GM12878 (cell line): Measurements from ENCODE around the gene ASS1. TPM values are rescaled to one million over a fixed set of nuclear protein-coding genes. Genes with fewer than 3 reads are reported as not detected.

Source experiments
- ATAC-seq: fragments of 200-7000 bp; cut with Tn5 transposase; 3 replicates; pipeline ENCODE4 v1.9.1; 2020; ENCODE audit warnings: mild to moderate bottlenecking, moderate library complexity
- BruUV-seq: library from RNA; stranded (reverse); fragments of 400-500 nt; replicated peaks from 2 replicates; lab custom pipeline; 2021; lab: Mats Ljungman, UMichigan
- CTCF ChIA-PET: fragments of 300-600 bp; sonication (Branson Sonifier 250); formaldehyde crosslinking; extraction: SDS; loops from one replicate; lab custom pipeline; 2021; ENCODE audit warnings: inconsistent platforms; lab: Yijun Ruan, JAX
- POLR2A ChIA-PET: fragments of 350-600 bp; formaldehyde crosslinking; extraction: SDS; loops from one replicate; lab custom pipeline; 2021; ENCODE audit warnings: inconsistent platforms; lab: Charles Lee
- RAD21 ChIA-PET: fragments of 300-600 bp; sonication (Branson Sonifier 250); formaldehyde crosslinking; loops from one replicate; lab custom pipeline; 2023; ENCODE audit warnings: antibody characterized with exemption; ENCODE audit not compliant: unreplicated experiment; lab: Charles Lee
- SMC1A ChIA-PET: fragments of 300-600 bp; sonication (Branson Sonifier 250); formaldehyde crosslinking; loops from one replicate; lab custom pipeline; 2023; ENCODE audit not compliant: unreplicated experiment, uncharacterized antibody; lab: Charles Lee
- DNase-seq: peaks from one replicate; pipeline ENCODE4 v3.0.0-alpha.2; 2011; ENCODE audit warnings: low read depth, low spot score
- FAIRE-seq: peaks from 3 replicates; lab custom pipeline; 2011; peaks lifted over from hg19 to GRCh38; lab: Jason Lieb, UNC
- H2AFZ ChIP-seq: 2 replicates; pipeline ENCODE4 v1.6.0; 2011; ENCODE audit warnings: low read depth, low read length, control low read depth; ENCODE audit not compliant: control insufficient read depth
- H3K27ac ChIP-seq: 2 replicates; pipeline ENCODE4 v1.5.1; 2011; ENCODE audit warnings: control low read depth; ENCODE audit not compliant: control insufficient read depth, insufficient read depth
- H3K27me3 ChIP-seq, 2 experiments: replicated peaks in 1 of 2; 2 replicates each; pipeline versions ENCODE4 v1.6.0 to v1.6.1; 2011; ENCODE audit warnings: low read length in 1 of 2; ENCODE audit not compliant: control insufficient read depth in 2 of 2, insufficient read depth in 2 of 2
- H3K36me3 ChIP-seq, 2 experiments: 2 replicates each; pipeline ENCODE4 v1.5.1; 2011; ENCODE audit warnings: low read length in 1 of 2; ENCODE audit not compliant: control insufficient read depth in 2 of 2, insufficient read depth in 2 of 2
- H3K4me1 ChIP-seq: 2 replicates; pipeline ENCODE4 v1.6.1; 2011; ENCODE audit warnings: mild to moderate bottlenecking, low read length, moderate library complexity, mixed read lengths; ENCODE audit not compliant: control insufficient read depth, insufficient read depth
- H3K4me2 ChIP-seq: 2 replicates; pipeline ENCODE4 v1.6.0; 2011; ENCODE audit warnings: control low read depth; ENCODE audit not compliant: control insufficient read depth, insufficient read depth
- H3K4me3 ChIP-seq: fragments of 200-600 bp; sonication (generic); 2 replicates; pipeline ENCODE4 v1.5.1; 2016
- H3K79me2 ChIP-seq: 2 replicates; pipeline ENCODE4 v1.6.0; 2011; ENCODE audit warnings: low read length; ENCODE audit not compliant: control insufficient read depth, insufficient read depth
- H3K9ac ChIP-seq: 2 replicates; pipeline ENCODE4 v1.8.0; 2011; ENCODE audit warnings: low read length, control low read depth, mixed read lengths; ENCODE audit not compliant: control insufficient read depth, insufficient read depth
- H3K9me3 ChIP-seq: replicated peaks from 3 replicates; pipeline ENCODE4 v1.5.1; 2011; ENCODE audit warnings: mild to moderate bottlenecking, low read length; ENCODE audit not compliant: control insufficient read depth, insufficient read depth
- H4K20me1 ChIP-seq: 2 replicates; pipeline ENCODE4 v1.6.0; 2011; ENCODE audit not compliant: control insufficient read depth, insufficient read depth
- DPF2 ChIP-seq: fragments of 450-650 bp; IDR thresholded peaks from 2 replicates; pipeline ENCODE4 v1.6.1; 2017; ENCODE audit warnings: mild to moderate bottlenecking
- E2F4 ChIP-seq: IDR thresholded peaks from 2 replicates; pipeline ENCODE4 v1.6.1; 2012; ENCODE audit warnings: low read depth, low read length, improper control_type of control experiment
- ESRRA ChIP-seq: IDR thresholded peaks from 2 replicates; pipeline ENCODE4 v1.6.1; 2012; ENCODE audit warnings: mild to moderate bottlenecking, low read length, improper control_type of control experiment
- HDAC2 ChIP-seq: fragments of 200-600 bp; sonication (generic); IDR thresholded peaks from 2 replicates; pipeline ENCODE4 v1.6.1; 2017
- IKZF2 ChIP-seq, 2 experiments: fragments of 450-650 bp; IDR thresholded peaks; 2 replicates each; pipeline ENCODE4 v1.6.1; 2017; ENCODE audit warnings: mild to moderate bottlenecking in 2 of 2, moderate library complexity in 2 of 2
- MEF2B ChIP-seq: fragments of 450-650 bp; IDR thresholded peaks from 2 replicates; pipeline ENCODE4 v1.6.1; 2018; ENCODE audit warnings: mild to moderate bottlenecking, moderate library complexity; ENCODE audit not compliant: partially characterized antibody, poor library complexity, severe bottlenecking
- MYB ChIP-seq: fragments of 150-350 bp; IDR thresholded peaks from 2 replicates; pipeline ENCODE4 v1.6.1; 2014; ENCODE audit warnings: mild to moderate bottlenecking, low read depth, low read length, borderline replicate concordance
- NFYA ChIP-seq: IDR thresholded peaks from 2 replicates; pipeline ENCODE4 v1.6.1; 2011; ENCODE audit warnings: low read depth, mild to moderate bottlenecking, low read length, improper control_type of control experiment, borderline replicate concordance
- NR2F1 ChIP-seq: fragments of 450-650 bp; conservative IDR thresholded peaks from 2 replicates; pipeline ENCODE4 v1.6.1; 2017; ENCODE audit warnings: mild to moderate bottlenecking
- PKNOX1 ChIP-seq: fragments of 450-650 bp; IDR thresholded peaks from 2 replicates; pipeline ENCODE4 v1.6.1; 2016; ENCODE audit warnings: mild to moderate bottlenecking
- POLR2AphosphoS2 ChIP-seq: IDR thresholded peaks from 2 replicates; pipeline ENCODE4 v1.6.1; 2011; ENCODE audit warnings: low read depth, mild to moderate bottlenecking, low read length, improper control_type of control experiment, moderate library complexity
- WGBS: methylation state at CpG from one replicate; pipeline ENCODE4 v1.1.6; 2016; ENCODE audit warnings: low lambda C conversion rate; ENCODE audit not compliant: insufficient replicate concordance, insufficient coverage; ENCODE audit errors: missing lambda C conversion rate; 5-methylcytosine and 5-hydroxymethylcytosine counted together
- in situ Hi-C: fragments of 300-500 bp; cut with MboI; formaldehyde crosslinking; loops from 9 replicates; pipeline ENCODE4 v1.14.3; 2018; ENCODE audit warnings: mixed read lengths
- intact Hi-C: fragments of 100-400 bp; cut with micrococcal nuclease; formaldehyde crosslinking; loops from one replicate; pipeline ENCODE4 v1.14.2; 2022; ENCODE audit not compliant: unreplicated experiment
- polyA plus RNA-seq, 11 experiments: library from polyadenylated mRNA; depleted of rRNA in 4 of 11; unstranded in 6 of 11; stranded (reverse) in 5 of 11; fragments of >200 nt; fragmentation: Nextera tagmentation in 4 of 11; fragmentation: Illumina TruSeq in 1 of 11; extraction: Ambion mirVana in 4 of 11; extraction: Trizol in 1 of 11; gene quantifications; 1 replicate in 1 of 11; 2 replicates in 10 of 11; pipeline versions ENCODE4 v1.2.1 to v1.2.3, GENCODE V29; 2011 to 2016; ENCODE audit warnings: inconsistent platforms in 2 of 11, missing spikeins in 2 of 11, low read depth in 1 of 11
- total RNA-seq, 4 experiments: library from RNA; depleted of rRNA in 3 of 4; stranded (reverse); fragments of >200 nt in 3 of 4; fragmentation: Illumina TruSeq in 1 of 4; extraction: Trizol in 1 of 4; gene quantifications; 2 replicates each; pipeline versions ENCODE4 v1.2.1 to v1.2.3, GENCODE V29; 2013 to 2021
- TF ChIP-seq, protein P1 (sequence below): fragments of 150-350 bp; IDR thresholded peaks from 2 replicates; pipeline ENCODE4 v1.6.1; 2016; ENCODE audit warnings: low read depth, low read length
- TF ChIP-seq, protein P2 (sequence below): fragments of 450-650 bp; formaldehyde crosslinking; IDR thresholded peaks from 2 replicates; pipeline ENCODE4 v1.4.0; 2020; ENCODE audit warnings: mild to moderate bottlenecking, moderate library complexity
- TF ChIP-seq, protein P3 (sequence below): IDR thresholded peaks from 2 replicates; pipeline ENCODE4 v1.6.1; 2012; ENCODE audit warnings: low read depth, low read length, improper control_type of control experiment

ASS1 gene
- total and polyA plus RNA-seq, 10 of the 15 experiments (the other 5 are each of a cell fraction or from before 2014, with no cell fraction given), result 0.10 to 6.1 (median 0.28) TPM; not detected in 3

GRCh38 chr9:130400870-130401269 lies 43.9 kb upstream of the ASS1 start:
- H3K4me1 ChIP-seq, result no peaks in the 10 kb centered on the region
- H3K4me2 ChIP-seq, result no peak overlapping the region
- peaks cover 0 to 4% of the 10 kb centered on the region in 2 experiments; a peak in 3 of 4 replicates for H3K27me3 ChIP-seq
- H3K9me3 ChIP-seq, result no peaks in the 10 kb centered on the region; the same call in 2 of the 3 replicates
- no peak for ATAC-seq
- no peak overlapping the region for H3K27ac ChIP-seq
- WGBS, result 52% methylated on average over 8 of the region's 8 CpGs
- FAIRE-seq, result no peak
- CTCF ChIA-PET, result interaction anchor here (1.5 kb wide), 1 partner anchor 158 kb away, joined by 3 read pairs; no protein-coding TSS in a partner anchor
- no peak overlapping the region for H3K4me3 ChIP-seq
- RAD21 ChIA-PET, result no interaction called here
- no peaks in the 10 kb centered on the region for H4K20me1 ChIP-seq
- no peaks in the 10 kb centered on the region for H3K36me3 ChIP-seq
- SMC1A ChIA-PET, result no interaction called here
- intact Hi-C loops (no loop called here), in situ Hi-C loops (no loop called here)
- BruUV-seq, result no TSS peak
- POLR2A ChIA-PET, result no interaction called here
- no peak overlapping the region for H3K9ac ChIP-seq
- DNase-seq, result no peak
- H3K79me2 ChIP-seq, result no peaks in the 10 kb centered on the region
- H2AFZ ChIP-seq, result no peak overlapping the region
- no peak for TF ChIP-seq DPF2
- TF ChIP-seq MYB, result no peak
- no peak for TF ChIP-seq POLR2AphosphoS2
- TF ChIP-seq, protein P1, sequence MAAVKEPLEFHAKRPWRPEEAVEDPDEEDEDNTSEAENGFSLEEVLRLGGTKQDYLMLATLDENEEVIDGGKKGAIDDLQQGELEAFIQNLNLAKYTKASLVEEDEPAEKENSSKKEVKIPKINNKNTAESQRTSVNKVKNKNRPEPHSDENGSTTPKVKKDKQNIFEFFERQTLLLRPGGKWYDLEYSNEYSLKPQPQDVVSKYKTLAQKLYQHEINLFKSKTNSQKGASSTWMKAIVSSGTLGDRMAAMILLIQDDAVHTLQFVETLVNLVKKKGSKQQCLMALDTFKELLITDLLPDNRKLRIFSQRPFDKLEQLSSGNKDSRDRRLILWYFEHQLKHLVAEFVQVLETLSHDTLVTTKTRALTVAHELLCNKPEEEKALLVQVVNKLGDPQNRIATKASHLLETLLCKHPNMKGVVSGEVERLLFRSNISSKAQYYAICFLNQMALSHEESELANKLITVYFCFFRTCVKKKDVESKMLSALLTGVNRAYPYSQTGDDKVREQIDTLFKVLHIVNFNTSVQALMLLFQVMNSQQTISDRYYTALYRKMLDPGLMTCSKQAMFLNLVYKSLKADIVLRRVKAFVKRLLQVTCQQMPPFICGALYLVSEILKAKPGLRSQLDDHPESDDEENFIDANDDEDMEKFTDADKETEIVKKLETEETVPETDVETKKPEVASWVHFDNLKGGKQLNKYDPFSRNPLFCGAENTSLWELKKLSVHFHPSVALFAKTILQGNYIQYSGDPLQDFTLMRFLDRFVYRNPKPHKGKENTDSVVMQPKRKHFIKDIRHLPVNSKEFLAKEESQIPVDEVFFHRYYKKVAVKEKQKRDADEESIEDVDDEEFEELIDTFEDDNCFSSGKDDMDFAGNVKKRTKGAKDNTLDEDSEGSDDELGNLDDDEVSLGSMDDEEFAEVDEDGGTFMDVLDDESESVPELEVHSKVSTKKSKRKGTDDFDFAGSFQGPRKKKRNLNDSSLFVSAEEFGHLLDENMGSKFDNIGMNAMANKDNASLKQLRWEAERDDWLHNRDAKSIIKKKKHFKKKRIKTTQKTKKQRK, result no peak
- no peak for TF ChIP-seq NR2F1
- no peak for TF ChIP-seq NFYA
- no peak for TF ChIP-seq PKNOX1
- no peak for TF ChIP-seq IKZF2 (IDR thresholded peaks at IDR 0.05)
- no peak for TF ChIP-seq ESRRA
- TF ChIP-seq, protein P2, sequence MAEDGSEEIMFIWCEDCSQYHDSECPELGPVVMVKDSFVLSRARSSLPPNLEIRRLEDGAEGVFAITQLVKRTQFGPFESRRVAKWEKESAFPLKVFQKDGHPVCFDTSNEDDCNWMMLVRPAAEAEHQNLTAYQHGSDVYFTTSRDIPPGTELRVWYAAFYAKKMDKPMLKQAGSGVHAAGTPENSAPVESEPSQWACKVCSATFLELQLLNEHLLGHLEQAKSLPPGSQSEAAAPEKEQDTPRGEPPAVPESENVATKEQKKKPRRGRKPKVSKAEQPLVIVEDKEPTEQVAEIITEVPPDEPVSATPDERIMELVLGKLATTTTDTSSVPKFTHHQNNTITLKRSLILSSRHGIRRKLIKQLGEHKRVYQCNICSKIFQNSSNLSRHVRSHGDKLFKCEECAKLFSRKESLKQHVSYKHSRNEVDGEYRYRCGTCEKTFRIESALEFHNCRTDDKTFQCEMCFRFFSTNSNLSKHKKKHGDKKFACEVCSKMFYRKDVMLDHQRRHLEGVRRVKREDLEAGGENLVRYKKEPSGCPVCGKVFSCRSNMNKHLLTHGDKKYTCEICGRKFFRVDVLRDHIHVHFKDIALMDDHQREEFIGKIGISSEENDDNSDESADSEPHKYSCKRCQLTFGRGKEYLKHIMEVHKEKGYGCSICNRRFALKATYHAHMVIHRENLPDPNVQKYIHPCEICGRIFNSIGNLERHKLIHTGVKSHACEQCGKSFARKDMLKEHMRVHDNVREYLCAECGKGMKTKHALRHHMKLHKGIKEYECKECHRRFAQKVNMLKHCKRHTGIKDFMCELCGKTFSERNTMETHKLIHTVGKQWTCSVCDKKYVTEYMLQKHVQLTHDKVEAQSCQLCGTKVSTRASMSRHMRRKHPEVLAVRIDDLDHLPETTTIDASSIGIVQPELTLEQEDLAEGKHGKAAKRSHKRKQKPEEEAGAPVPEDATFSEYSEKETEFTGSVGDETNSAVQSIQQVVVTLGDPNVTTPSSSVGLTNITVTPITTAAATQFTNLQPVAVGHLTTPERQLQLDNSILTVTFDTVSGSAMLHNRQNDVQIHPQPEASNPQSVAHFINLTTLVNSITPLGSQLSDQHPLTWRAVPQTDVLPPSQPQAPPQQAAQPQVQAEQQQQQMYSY, result no peak
- TF ChIP-seq MEF2B, result no peak
- no peak for TF ChIP-seq E2F4
- TF ChIP-seq, protein P3, sequence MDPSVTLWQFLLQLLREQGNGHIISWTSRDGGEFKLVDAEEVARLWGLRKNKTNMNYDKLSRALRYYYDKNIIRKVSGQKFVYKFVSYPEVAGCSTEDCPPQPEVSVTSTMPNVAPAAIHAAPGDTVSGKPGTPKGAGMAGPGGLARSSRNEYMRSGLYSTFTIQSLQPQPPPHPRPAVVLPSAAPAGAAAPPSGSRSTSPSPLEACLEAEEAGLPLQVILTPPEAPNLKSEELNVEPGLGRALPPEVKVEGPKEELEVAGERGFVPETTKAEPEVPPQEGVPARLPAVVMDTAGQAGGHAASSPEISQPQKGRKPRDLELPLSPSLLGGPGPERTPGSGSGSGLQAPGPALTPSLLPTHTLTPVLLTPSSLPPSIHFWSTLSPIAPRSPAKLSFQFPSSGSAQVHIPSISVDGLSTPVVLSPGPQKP, result no peak
- TF ChIP-seq HDAC2, result no peak
